GM19240 (cell line): ENCODE data around the gene EXOC1L.

Experiments
- DNase-seq: peaks from one replicate; pipeline ENCODE4 v3.0.0; 2011; ENCODE audit warnings: low spot score; ENCODE audit not compliant: insufficient read length

EXOC1L gene

GRCh38 chr4:55880652-55881280, 61.2 kb downstream of the EXOC1L start:
- DNase-seq, result no peak

GRCh38 chr4:55884093-55884850, 64.7 kb downstream of the EXOC1L start:
- no peak for DNase-seq

GRCh38 chr4:55884851-55885219, 65.2 kb downstream of the EXOC1L start:
- no peak for DNase-seq
